ENCODE data around the gene BCL7A.

BCL7A gene

DNA sequence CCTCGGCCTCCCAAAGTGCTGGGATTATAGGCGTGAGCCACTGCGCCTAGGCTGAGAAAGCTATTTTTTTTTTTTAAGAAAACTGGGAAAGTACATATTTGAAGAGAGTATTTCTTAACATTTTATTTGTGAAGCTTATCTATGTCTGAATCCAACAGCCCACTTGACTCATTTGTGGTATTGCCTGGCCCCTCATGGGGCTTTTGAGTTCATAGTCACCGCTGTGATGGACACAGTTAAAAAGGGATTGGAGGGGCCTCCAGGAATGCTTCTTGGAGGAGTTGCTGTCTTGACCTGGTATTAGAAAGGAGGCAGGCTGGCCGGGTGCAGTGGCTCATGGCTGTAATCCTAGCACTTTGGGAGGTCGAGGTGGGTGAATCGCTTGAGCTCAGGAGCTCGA is 26.5 kb downstream of the BCL7A start:
- Histone ChIP-seq H3K79me2 (ENCODE audit: low read length) (no peaks in the 10 kb centered on the region), H2AFZ (ENCODE audit: low read length) (no peak overlapping the region), H3F3A (ENCODE audit: insufficient read depth, low read length) (no peaks in the 10 kb centered on the region), H3K4me3 (ENCODE audit: low read length) (no peak overlapping the region), H4K20me1 (ENCODE audit: insufficient read depth, low read length) (no peaks in the 10 kb centered on the region), H3K9me3 (replicated peaks; ENCODE audit: insufficient read depth, low read length) (no peaks in the 10 kb centered on the region), H3K27me3 (replicated peaks; ENCODE audit: insufficient read depth, low read length) (no peaks in the 10 kb centered on the region), H3K4me1 (ENCODE audit: low read length) (no peaks in the 10 kb centered on the region), H3K9me2 (replicated peaks; ENCODE audit: insufficient read depth, low read length) (no peaks in the 10 kb centered on the region), H3K4me2 (ENCODE audit: low read depth, low read length) (no peak overlapping the region), H3K36me3 (replicated peaks; ENCODE audit: insufficient read depth, low read length) (no peaks in the 10 kb centered on the region), H3K9ac (ENCODE audit: low read length) (no peak overlapping the region), H3K27ac (ENCODE audit: low read length) (no peak overlapping the region)
- no peak for TF ChIP-seq CTCF (IDR thresholded peaks at IDR 0.05; ENCODE audit: low read length)
- TF ChIP-seq EZH2 (optimal IDR thresholded peaks at IDR 0.05; ENCODE audit: low read depth, low read length) = no peak
- TF ChIP-seq EZH2phosphoT487 (IDR thresholded peaks at IDR 0.05; ENCODE audit: low read length) = no peak
- no peak for DNase-seq

DNA sequence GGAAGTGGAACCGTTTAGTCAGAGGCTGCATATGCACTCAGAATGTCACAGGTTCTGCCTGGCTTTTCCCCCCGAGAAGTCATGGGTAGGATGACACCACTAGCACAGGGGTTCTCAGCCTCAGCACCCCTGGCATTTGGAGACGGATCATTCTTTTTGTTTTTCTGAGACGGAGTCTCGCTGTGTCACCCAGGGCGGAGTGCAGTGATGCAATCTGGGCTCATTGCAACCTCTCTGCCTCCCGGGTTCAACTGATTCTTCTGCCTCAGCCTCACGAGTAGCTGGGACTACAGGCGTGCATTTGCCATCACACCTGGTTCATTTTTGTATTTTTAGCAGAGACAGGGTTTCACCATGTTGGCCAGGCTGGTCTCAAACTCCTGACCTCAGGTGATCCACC is 28.1 kb downstream of the BCL7A start:
- no peak for DNase-seq
- no peak overlapping the region for H3K4me2 ChIP-seq (ENCODE audit: low read depth, low read length)

DNA sequence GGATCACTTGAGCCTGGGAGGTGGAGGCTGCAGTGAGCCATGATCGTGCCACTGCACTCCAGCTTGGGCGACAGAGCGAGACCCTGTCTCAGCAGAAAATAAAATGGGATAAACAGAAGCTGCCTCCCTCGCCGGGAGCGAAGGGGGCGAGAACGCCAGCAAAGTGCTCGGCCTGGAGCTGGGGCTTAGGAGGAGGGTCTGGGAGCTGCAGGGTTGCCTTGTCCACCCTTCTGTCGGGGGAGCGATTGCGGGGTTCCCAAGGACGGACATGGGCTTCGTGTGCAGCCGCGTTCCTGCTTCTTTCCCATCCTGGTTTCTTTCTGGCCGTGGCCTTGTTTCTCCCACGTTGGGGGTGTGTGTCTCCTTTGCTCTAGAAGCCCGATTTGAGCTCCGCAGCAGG is 29.0 kb downstream of the BCL7A start:
- H3K36me3 ChIP-seq (replicated peaks; ENCODE audit: insufficient read depth, low read length) = no peaks in the 10 kb centered on the region
- H3K79me2 ChIP-seq (ENCODE audit: low read length) = no peaks in the 10 kb centered on the region
- H3K4me2 ChIP-seq (ENCODE audit: low read depth, low read length) = no peak overlapping the region
- no peak overlapping the region for H3K9ac ChIP-seq (ENCODE audit: low read length)
- no peaks in the 10 kb centered on the region for H3K27me3 ChIP-seq (replicated peaks; ENCODE audit: insufficient read depth, low read length)
- no peak overlapping the region for H3K4me3 ChIP-seq (ENCODE audit: low read length)
- no peaks in the 10 kb centered on the region for H3K9me3 ChIP-seq (replicated peaks; ENCODE audit: insufficient read depth, low read length)
- no peaks in the 10 kb centered on the region for H4K20me1 ChIP-seq (ENCODE audit: insufficient read depth, low read length)
- H3K9me2 ChIP-seq (replicated peaks; ENCODE audit: insufficient read depth, low read length) = no peaks in the 10 kb centered on the region
- no peak for DNase-seq
- no peak overlapping the region for H3K27ac ChIP-seq (ENCODE audit: low read length)
- no peaks in the 10 kb centered on the region for H3F3A ChIP-seq (ENCODE audit: insufficient read depth, low read length)
- TF ChIP-seq CTCF (IDR thresholded peaks at IDR 0.05; ENCODE audit: low read length) = no peak
- TF ChIP-seq EZH2phosphoT487 (IDR thresholded peaks at IDR 0.05; ENCODE audit: low read length) = no peak
- TF ChIP-seq EZH2 (optimal IDR thresholded peaks at IDR 0.05; ENCODE audit: low read depth, low read length) = no peak
- H3K4me1 ChIP-seq (ENCODE audit: low read length) = no peaks in the 10 kb centered on the region
- no peak overlapping the region for H2AFZ ChIP-seq (ENCODE audit: low read length)

More for the DNA sequence above, 28.1 kb downstream of the BCL7A start:
- Histone ChIP-seq H3K9ac (ENCODE audit: low read length) (no peak overlapping the region), H4K20me1 (ENCODE audit: insufficient read depth, low read length) (no peaks in the 10 kb centered on the region), H3K4me1 (ENCODE audit: low read length) (no peaks in the 10 kb centered on the region), H3F3A (ENCODE audit: insufficient read depth, low read length) (no peaks in the 10 kb centered on the region), H3K27ac (ENCODE audit: low read length) (no peak overlapping the region), H3K36me3 (replicated peaks; ENCODE audit: insufficient read depth, low read length) (no peaks in the 10 kb centered on the region), H3K79me2 (ENCODE audit: low read length) (no peaks in the 10 kb centered on the region), H3K27me3 (replicated peaks; ENCODE audit: insufficient read depth, low read length) (no peaks in the 10 kb centered on the region), H3K9me3 (replicated peaks; ENCODE audit: insufficient read depth, low read length) (no peaks in the 10 kb centered on the region), H3K4me3 (ENCODE audit: low read length) (no peak overlapping the region), H3K9me2 (replicated peaks; ENCODE audit: insufficient read depth, low read length) (no peaks in the 10 kb centered on the region), H2AFZ (ENCODE audit: low read length) (no peak overlapping the region)
- TF ChIP-seq EZH2 (optimal IDR thresholded peaks at IDR 0.05; ENCODE audit: low read depth, low read length) (no peak), EZH2phosphoT487 (IDR thresholded peaks at IDR 0.05; ENCODE audit: low read length) (no peak), CTCF (IDR thresholded peaks at IDR 0.05; ENCODE audit: low read length) (no peak)
